Mononuclear cell (primary cell): ENCODE measurements around the gene SLC25A18. TPM values are rescaled to one million over a fixed set of nuclear protein-coding genes. Genes with fewer than 3 reads are reported as not detected.
A peak's percentile ranks its signal among the peaks of the same experiment; 100 is the strongest.
"Not testable (repeated sequence)": the region's sequence is repeated elsewhere in the genome, so short reads cannot be mapped to it uniquely, and the experiment has no call there.

ENCODE experiments used
- H3K27me3 ChIP-seq: 2 replicates; pipeline ENCODE4 v1.6.0; 2011; ENCODE audit warnings: low read length, control low read depth; ENCODE audit not compliant: insufficient read depth
- H3K4me1 ChIP-seq: 2 replicates; pipeline ENCODE4 v1.5.1; 2011; ENCODE audit warnings: mild to moderate bottlenecking, low read length, control low read depth; ENCODE audit not compliant: insufficient read depth
- H3K4me3 ChIP-seq: 2 replicates; pipeline ENCODE4 v1.5.1; 2011; ENCODE audit warnings: mild to moderate bottlenecking, low read length, moderate library complexity
- H3K9me3 ChIP-seq: 2 replicates; pipeline ENCODE4 v1.5.1; 2011; ENCODE audit warnings: low read depth, mild to moderate bottlenecking, control low read depth, low read length
- total RNA-seq: library from RNA; depleted of rRNA; stranded (reverse); fragments of >200 nt; gene quantifications from one replicate; pipeline ENCODE4 v1.2.3, GENCODE V29; 2012

The SLC25A18 gene
- total RNA-seq, 1 donor: not detected

DNA sequence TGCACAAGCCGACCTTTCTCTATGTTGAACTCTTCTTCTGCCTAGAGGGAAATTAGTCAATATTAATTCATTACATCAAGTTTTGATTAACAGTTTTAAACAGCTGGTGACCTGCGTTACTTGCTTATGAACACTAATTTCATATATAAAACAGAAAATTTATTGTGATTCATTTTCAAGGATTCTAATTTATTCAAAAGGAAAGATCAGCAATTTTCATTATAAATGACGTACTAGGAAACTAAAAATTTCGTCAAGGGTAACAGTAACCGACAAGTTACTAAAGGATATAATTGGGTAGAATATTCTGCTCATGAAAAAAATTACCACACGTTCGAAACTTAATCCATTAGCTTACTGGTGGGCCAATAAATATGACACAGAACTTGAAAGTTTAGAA lies 50.0 kb downstream of the SLC25A18 start:
- H3K9me3 ChIP-seq: no peaks in the 10 kb centered on the region
- H3K4me1 ChIP-seq: no peaks in the 10 kb centered on the region
- H3K4me3 ChIP-seq: no peak overlapping the region

GRCh38 chr22:17627961-17628405 lies 64.7 kb downstream of the SLC25A18 start:
- Histone ChIP-seq H3K27me3 (no peaks in the 10 kb centered on the region), H3K9me3 (no peaks in the 10 kb centered on the region), H3K4me3 (peak overlapping the region; percentile 87), H3K4me1 (peaks cover 25% of the 10 kb centered on the region)

More for the DNA sequence above, 50.0 kb downstream of the SLC25A18 start:
- no peaks in the 10 kb centered on the region for H3K27me3 ChIP-seq

GRCh38 chr22:17628406-17629172 lies 65.3 kb downstream of the SLC25A18 start, which contains the start of gene ATP6V1E1:
ATP6V1E1 (minus strand) TSS chr22:17628749; CDS start chr22:17628635, 114 bp downstream.
- no peaks in the 10 kb centered on the region for H3K27me3 ChIP-seq

DNA sequence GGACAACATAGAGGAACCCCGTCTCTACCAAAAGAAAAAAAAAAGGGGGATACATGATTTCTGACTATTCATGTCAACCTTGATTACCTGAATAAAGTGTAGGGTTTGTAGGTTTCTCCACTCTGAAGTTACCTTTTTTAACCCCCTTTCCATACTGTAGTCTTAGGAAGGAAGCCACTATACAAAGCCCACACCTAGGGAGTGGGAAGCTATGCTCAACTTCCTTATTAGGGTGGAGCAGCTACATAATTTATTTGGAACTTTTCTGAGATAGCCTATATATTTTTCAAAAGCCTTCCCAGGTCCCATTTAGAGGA lies 65.8 kb downstream of the SLC25A18 start:
- no peaks in the 10 kb centered on the region for H3K9me3 ChIP-seq
- H3K4me3 ChIP-seq: peak overlapping the region; percentile 87

More at GRCh38 chr22:17628406-17629172, 65.3 kb downstream of the SLC25A18 start, which contains the start of gene ATP6V1E1:
- Histone ChIP-seq H3K4me3 (peak within 1 kb of the TSS; percentile 87), H3K9me3 (no peaks in the 10 kb centered on the region), H3K4me1 (peaks cover 25% of the 10 kb centered on the region)

GRCh38 chr22:17629641-17630040 lies 66.3 kb downstream of the SLC25A18 start:
- Histone ChIP-seq H3K4me3 (no peak overlapping the region), H3K27me3 (no peaks in the 10 kb centered on the region), H3K9me3 (no peaks in the 10 kb centered on the region), H3K4me1 (peaks cover 25% of the 10 kb centered on the region)

More for the DNA sequence above, 65.8 kb downstream of the SLC25A18 start:
- peaks cover 25% of the 10 kb centered on the region for H3K4me1 ChIP-seq
- no peaks in the 10 kb centered on the region for H3K27me3 ChIP-seq

DNA sequence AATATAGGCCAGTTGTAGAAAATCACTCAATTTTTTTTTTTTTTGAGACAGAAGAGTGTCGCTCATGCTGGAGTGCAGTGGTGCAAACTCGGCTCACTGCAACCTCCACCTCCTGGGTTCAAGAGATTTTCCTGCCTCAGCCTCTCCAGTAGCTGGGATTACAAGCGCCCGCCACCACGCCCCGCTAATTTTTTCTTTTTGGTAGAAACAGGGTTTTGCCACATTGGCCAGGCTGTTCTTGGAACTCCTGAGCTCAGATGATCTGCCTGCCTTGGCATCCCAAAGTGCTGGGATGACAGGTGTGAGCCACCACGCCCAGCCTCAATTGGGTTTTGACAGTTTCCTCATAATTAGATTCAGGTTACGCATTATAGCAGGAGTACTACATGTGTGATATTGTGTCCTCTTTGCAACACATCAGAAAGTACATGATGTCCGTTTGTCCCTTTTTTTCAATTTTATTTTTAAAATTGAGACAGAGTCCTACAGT lies 67.8 kb downstream of the SLC25A18 start:
- no peaks in the 10 kb centered on the region for H3K9me3 ChIP-seq
- peaks cover 25% of the 10 kb centered on the region for H3K4me1 ChIP-seq
- H3K4me3 ChIP-seq: no peak overlapping the region
- H3K27me3 ChIP-seq: no peaks in the 10 kb centered on the region

DNA sequence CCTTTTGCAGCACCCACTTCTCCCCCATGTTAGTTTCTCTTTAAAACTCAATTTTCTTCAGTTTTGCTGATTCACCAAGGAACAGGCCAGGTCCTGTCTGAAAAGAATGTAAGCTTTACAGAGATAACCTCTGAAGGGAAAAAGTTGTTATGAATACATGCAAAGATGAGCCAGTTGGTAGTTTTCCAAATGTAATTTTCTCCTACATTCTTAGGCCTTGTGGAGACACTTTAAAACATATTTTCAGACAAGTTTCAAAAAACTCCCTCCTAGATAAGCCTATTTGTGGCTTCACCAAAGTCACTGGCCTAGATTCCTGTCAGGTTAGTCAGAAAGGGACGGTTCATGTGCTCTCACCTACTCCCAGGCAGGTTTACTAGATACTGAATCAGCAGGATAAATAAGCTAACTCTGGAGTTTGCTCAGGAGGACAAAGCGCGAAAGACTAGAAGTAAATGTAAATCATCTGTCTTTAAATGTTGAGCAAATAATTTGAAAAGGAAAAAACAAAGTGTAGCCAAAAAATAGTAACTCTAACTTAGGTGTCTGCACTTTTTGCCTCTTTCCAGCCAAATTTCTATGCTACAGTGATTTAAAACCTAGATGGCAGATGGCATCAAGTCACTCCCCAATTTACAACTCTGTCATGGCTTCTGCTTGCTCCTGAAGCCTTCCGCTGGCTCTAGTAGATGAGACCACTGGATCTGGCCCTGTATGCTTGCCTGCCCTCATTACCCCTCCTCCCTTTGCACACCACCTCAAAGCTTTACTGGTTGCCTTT lies 70.1 kb downstream of the SLC25A18 start:
- Histone ChIP-seq H3K4me1 (peaks cover 18% of the 10 kb centered on the region), H3K4me3 (no peak overlapping the region), H3K27me3 (no peaks in the 10 kb centered on the region), H3K9me3 (no peaks in the 10 kb centered on the region)

DNA sequence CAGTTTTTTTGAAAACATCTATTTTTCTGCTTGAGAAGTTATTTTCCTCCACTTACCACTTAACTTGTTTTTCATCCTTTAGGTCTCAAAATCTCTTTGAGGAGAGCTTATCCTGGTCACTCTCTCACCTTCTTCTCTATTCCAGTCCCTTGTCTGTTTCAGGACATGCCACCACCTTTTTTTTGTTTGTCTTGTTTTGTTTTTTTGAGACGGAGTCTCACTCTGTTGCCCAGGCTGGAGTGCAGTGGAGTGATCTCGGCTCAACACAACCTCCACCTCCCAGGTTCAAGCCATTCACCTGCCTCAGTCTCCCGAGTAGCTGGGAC lies 70.7 kb downstream of the SLC25A18 start:
- Histone ChIP-seq H3K27me3 (no peaks in the 10 kb centered on the region), H3K9me3 (no peaks in the 10 kb centered on the region), H3K4me3 (no peak overlapping the region), H3K4me1 (peaks cover 18% of the 10 kb centered on the region)

- H3K4me1 ChIP-seq: peaks cover 19% of the 10 kb centered on the region
- no peaks in the 10 kb centered on the region for H3K9me3 ChIP-seq
- no peaks in the 10 kb centered on the region for H3K27me3 ChIP-seq
- no peak overlapping the region for H3K4me3 ChIP-seq
These were observed 71.4 kb downstream of the SLC25A18 start for GRCh38 chr22:17634696-17635095.

GRCh38 chr22:17636850-17637249 lies 73.6 kb downstream of the SLC25A18 start:
- H3K27me3 ChIP-seq, H3K4me3 ChIP-seq, H3K9me3 ChIP-seq: not testable (repeated sequence)
- H3K4me1 ChIP-seq: peaks cover 24% of the 10 kb centered on the region

- Histone ChIP-seq H3K4me1 (peaks cover 31% of the 10 kb centered on the region), H3K4me3 (peak overlapping the region; percentile 83), H3K27me3 (no peaks in the 10 kb centered on the region), H3K9me3 (no peaks in the 10 kb centered on the region)
These were observed 74.3 kb downstream of the SLC25A18 start for GRCh38 chr22:17637490-17638181.

- H3K9me3 ChIP-seq: no peaks in the 10 kb centered on the region
- peaks cover 35% of the 10 kb centered on the region for H3K4me1 ChIP-seq
- H3K4me3 ChIP-seq: peak overlapping the region; percentile 83
- no peaks in the 10 kb centered on the region for H3K27me3 ChIP-seq
These were observed 74.8 kb downstream of the SLC25A18 start for GRCh38 chr22:17638182-17638431.

DNA sequence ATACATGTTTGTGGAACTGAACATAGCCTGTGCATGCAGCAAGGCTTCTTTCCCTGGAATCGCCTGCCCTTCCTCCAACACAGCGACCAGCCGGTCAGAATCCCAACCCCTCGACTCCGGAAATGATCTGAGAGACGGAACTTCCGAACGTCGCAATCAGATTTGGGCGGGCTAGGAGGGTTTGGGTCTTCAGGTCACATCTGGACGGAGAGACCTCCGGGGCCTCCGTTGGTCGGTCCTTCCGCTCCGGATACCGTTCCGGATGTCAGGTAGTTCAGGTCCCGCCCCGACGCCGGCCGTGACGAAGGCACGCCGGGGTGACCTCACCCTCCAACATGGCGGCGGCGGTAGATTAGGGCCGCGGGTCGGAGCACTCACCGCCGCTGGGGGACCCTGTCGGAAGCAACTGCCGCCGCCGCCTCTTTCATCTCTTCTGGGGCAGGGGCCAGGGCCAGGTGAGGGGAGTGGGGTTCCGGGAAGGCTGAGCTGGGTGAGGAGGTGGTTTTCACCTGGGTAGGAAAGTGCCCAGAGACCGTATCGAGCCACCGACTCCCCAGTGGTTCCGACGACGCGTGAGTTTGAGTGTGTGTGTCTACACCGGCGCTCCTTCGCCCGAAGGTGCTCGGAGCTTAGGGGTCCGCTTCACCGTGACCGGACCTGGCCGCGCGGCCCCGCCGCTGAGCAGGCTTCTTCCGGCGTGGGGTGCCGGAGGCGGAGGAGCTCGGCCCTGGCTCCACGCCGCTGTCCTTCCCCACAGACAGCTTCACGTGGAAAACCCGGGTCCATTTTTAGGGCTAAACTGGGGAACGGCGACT lies 75.3 kb downstream of the SLC25A18 start, which contains the start of gene BCL2L13:
TSS of gene BCL2L13 (plus strand) at position 326 of the 815 bp plus-strand sequence. CDS start 16,955 bp downstream, outside the sequence.
- Histone ChIP-seq H3K4me1 (peaks cover 41% of the 10 kb centered on the region), H3K4me3 (peak within 1 kb of the TSS; percentile 83), H3K9me3 (no peaks in the 10 kb centered on the region), H3K27me3 (no peaks in the 10 kb centered on the region)

DNA sequence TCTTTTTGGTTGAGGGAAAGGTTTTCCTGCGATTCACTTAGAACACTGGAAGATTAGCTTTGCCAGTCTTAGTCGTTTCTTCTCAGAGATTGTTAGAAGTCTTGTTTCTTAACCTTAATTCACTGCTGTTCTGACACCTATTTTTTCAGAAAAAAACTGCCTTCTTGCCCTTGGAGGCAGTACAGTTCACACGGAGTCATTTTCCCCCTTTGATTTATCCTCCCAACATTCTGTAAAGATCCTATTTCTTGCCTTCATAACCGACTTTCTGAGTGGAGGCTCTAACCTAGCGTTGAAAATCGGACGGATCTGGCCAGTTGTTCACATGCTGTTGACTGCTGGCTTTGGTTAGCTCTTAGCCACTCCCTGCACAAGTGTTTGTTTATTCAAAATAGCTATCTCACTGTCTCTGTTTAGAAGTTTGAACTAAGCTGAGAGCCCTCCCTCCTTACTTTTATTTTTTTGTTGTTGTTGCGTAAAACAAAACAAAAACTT lies 76.0 kb downstream of the SLC25A18 start:
- H3K4me1 ChIP-seq: peaks cover 42% of the 10 kb centered on the region
- peak overlapping the region; percentile 83 for H3K4me3 ChIP-seq
- H3K9me3 ChIP-seq: no peaks in the 10 kb centered on the region

More for the DNA sequence above, 76.0 kb downstream of the SLC25A18 start:
- no peaks in the 10 kb centered on the region for H3K27me3 ChIP-seq
